ENCODE data around the gene ETV5. TPM values are rescaled to one million over a fixed set of nuclear protein-coding genes. Genes with fewer than 3 reads are reported as not detected.

The ETV5 gene
- total RNA-seq, 1 experiment from 2014 or later, result 65.7 TPM

- H3K27ac ChIP-seq, result peak overlapping the region; percentile 80
- peaks cover 24% of the 10 kb centered on the region for H3K36me3 ChIP-seq (ENCODE audit: low read depth)
- no peaks in the 10 kb centered on the region for H4K20me1 ChIP-seq (ENCODE audit: insufficient read depth)
- H3K4me3 ChIP-seq, result peak overlapping the region; percentile 87
- TF ChIP-seq EZH2 (IDR thresholded peaks at IDR 0.05; ENCODE audit: low read depth) (no peak), CTCF (conservative IDR thresholded peaks at IDR 0.05) (no peak)
- no peaks in the 10 kb centered on the region for H3K27me3 ChIP-seq (ENCODE audit: insufficient read depth, low read depth)
- CTCF ChIA-PET, result interaction anchor here (0.6 to 0.7 kb wide), 3 partner anchors 18 to 1058 kb away, joined by 7 to 12 read pairs (median 10); no protein-coding TSS in a partner anchor
- no TSS peak for BruUV-seq (replicated peaks)
- H2AFZ ChIP-seq, result peak overlapping the region; percentile 85
- intact Hi-C loops (cut with micrococcal nuclease; ENCODE audit: unreplicated experiment), result loop anchor here (1.0 to 10.0 kb wide), 7 partner anchors 10 to 675 kb away; partner anchors contain the start of genes DNAJB11 and EIF4A2
- no peaks in the 10 kb centered on the region for H3K9me3 ChIP-seq (ENCODE audit: insufficient read depth, low read depth)
- H3F3A ChIP-seq (ENCODE audit: insufficient read depth, low read depth), result peaks cover 45% of the 10 kb centered on the region
- H3K4me1 ChIP-seq (replicated peaks; ENCODE audit: insufficient read depth), result peaks cover 54% of the 10 kb centered on the region
- H3K79me2 ChIP-seq (ENCODE audit: low read depth), result peaks cover 40% of the 10 kb centered on the region
- peak overlapping the region; percentile 92 for H3K4me2 ChIP-seq
- POLR2A ChIA-PET (ENCODE audit: unreplicated experiment), result no interaction called here
- peak; percentile 72 to 79 for DNase-seq
- no peaks in the 10 kb centered on the region for H3K9me2 ChIP-seq (ENCODE audit: insufficient read depth)
These were observed 1.4 kb downstream of the ETV5 start for GRCh38 chr3:186107215-186108105.

- POLR2A ChIA-PET (ENCODE audit: unreplicated experiment), result no interaction called here
- no TSS peak for BruUV-seq (replicated peaks)
- Histone ChIP-seq H2AFZ (no peak overlapping the region), H3K27ac (peak overlapping the region; percentile 93), H3K4me1 (replicated peaks; ENCODE audit: insufficient read depth) (peaks cover 49% of the 10 kb centered on the region), H3K4me2 (peak overlapping the region; percentile 92; the same call in 1 of the 2 replicates), H3K79me2 (ENCODE audit: low read depth) (peaks cover 45% of the 10 kb centered on the region), H3K27me3 (ENCODE audit: insufficient read depth, low read depth) (no peaks in the 10 kb centered on the region), H3F3A (ENCODE audit: insufficient read depth, low read depth) (peaks cover 45% of the 10 kb centered on the region), H3K9me3 (ENCODE audit: insufficient read depth, low read depth) (no peaks in the 10 kb centered on the region), H3K9me2 (ENCODE audit: insufficient read depth) (no peaks in the 10 kb centered on the region), H4K20me1 (ENCODE audit: insufficient read depth) (no peaks in the 10 kb centered on the region), H3K4me3 (no peak overlapping the region), H3K36me3 (ENCODE audit: low read depth) (peaks cover 29% of the 10 kb centered on the region)
- TF ChIP-seq CTCF (conservative IDR thresholded peaks at IDR 0.05) (no peak), EZH2 (IDR thresholded peaks at IDR 0.05; ENCODE audit: low read depth) (no peak)
- CTCF ChIA-PET, result no interaction called here
- no peak for DNase-seq
- intact Hi-C loops (cut with micrococcal nuclease; ENCODE audit: unreplicated experiment), result loop anchor here (5.0 to 10.0 kb wide), 6 partner anchors 117 to 677 kb away; partner anchors contain the start of genes DNAJB11 and EIF4A2
These were observed 3.3 kb downstream of the ETV5 start for GRCh38 chr3:186105543-186105942.

GRCh38 chr3:186102687-186103086, 6.2 kb downstream of the ETV5 start:
- Histone ChIP-seq H3K4me2 (no peak overlapping the region), H3F3A (ENCODE audit: insufficient read depth, low read depth) (peaks cover 47% of the 10 kb centered on the region), H4K20me1 (ENCODE audit: insufficient read depth) (no peaks in the 10 kb centered on the region), H2AFZ (no peak overlapping the region), H3K36me3 (ENCODE audit: low read depth) (peaks cover 38% of the 10 kb centered on the region), H3K27ac (no peak overlapping the region), H3K9me3 (ENCODE audit: insufficient read depth, low read depth) (no peaks in the 10 kb centered on the region), H3K79me2 (ENCODE audit: low read depth) (peaks cover 35% of the 10 kb centered on the region), H3K27me3 (ENCODE audit: insufficient read depth, low read depth) (no peaks in the 10 kb centered on the region), H3K4me1 (replicated peaks; ENCODE audit: insufficient read depth) (peaks cover 58% of the 10 kb centered on the region), H3K9me2 (ENCODE audit: insufficient read depth) (no peaks in the 10 kb centered on the region), H3K4me3 (no peak overlapping the region)
- DNase-seq, result no peak
- intact Hi-C loops (cut with micrococcal nuclease; ENCODE audit: unreplicated experiment), result loop anchor here (10.0 kb wide), 2 partner anchors 428 to 472 kb away; partner anchors contain the start of gene DNAJB11
- ChIA-PET CTCF (no interaction called here), POLR2A (ENCODE audit: unreplicated experiment) (no interaction called here)
- no TSS peak for BruUV-seq (replicated peaks)
- TF ChIP-seq CTCF (conservative IDR thresholded peaks at IDR 0.05) (no peak), EZH2 (IDR thresholded peaks at IDR 0.05; ENCODE audit: low read depth) (no peak)
